ENCODE results near the gene TRIM59.

Gene TRIM59

DNA sequence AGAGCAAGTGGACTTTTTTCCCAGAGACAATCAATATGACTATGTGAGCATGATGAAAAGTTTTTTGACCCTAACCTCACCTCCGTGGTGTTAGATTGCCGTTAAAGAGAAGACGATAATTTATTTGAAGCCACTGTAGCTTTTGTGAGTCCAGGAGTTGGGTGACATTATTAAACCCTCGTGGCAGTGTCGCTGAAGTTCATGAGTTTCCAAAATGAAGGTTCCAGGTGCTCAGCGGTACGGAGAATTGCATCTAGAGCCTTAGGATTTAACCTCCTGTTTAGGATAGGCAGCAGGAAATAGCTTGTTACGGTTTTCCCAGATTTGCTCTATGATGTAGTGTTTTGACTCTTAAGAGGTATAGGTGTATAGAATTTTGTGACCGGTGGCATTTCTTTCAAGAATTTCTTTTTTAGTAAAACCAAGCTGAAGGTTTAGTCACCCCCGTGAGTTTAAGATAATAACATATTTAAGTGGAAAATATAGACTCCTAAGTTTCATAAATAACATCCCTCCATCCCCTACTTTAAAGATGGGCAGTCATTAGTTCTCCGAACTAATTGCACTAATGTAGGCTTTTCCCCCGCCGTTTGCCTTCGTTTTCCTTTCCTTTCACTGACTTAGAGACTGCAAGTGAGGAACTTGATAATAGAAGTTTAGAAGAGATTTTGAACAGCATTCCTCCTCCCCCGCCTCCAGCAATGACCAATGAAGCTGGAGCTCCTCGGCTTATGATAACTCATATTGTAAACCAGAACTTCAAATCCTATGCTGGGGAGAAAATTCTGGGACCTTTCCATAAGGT is 48.1 kb downstream of the TRIM59 start:
- peak; percentile 12 for DNase-seq

DNA sequence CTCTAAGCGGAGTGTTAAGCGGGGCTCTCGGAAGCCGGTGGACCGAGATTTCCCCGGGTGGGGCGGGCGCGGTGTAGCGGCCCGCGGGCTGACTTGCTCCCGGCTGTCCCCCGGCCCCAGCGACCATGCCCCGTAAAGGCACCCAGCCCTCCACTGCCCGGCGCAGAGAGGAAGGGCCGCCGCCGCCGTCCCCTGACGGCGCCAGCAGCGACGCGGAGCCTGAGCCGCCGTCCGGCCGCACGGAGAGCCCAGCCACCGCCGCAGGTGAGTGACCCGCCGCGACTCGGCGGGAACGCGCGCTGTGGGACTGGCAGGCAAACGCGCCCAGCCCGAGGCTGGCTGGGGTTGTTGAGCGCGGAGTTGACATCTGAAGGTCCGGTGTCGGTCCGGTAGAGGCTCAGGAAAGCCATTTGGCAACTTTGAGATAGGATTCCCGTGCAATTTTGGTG is 48.9 kb downstream of the TRIM59 start:
- peak; percentile 37 for DNase-seq

DNA sequence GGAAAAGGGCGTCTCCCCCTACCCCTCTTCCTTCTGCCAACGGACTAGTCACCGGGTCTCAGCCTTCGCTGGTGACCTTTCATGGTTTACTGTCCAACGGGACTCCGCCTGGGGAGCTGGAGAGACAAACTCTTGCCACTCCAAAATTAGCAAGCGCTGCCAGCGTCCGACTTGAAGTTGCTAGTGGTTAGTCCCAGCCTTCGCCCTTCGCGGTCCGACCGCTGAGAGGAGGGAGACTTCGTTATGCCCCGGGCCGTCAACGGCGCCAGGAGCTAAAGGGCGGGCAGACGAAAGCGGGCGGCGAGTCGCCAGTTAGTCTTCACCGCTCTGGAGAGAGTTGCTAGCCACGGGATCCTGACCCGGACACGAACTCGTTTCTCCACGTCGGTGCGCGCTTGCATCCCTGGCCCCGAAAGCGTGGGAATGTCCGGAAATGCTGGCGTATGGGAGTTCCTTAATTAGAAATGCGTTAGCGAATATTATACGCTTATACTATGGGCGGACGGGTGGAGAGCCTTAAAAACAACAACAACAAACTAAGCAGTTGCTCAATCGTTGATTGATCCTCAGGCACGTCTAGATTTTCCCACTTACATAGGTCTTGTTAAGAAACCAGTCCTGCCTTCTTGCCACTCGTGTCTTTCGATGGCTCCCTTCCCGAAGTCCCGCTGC is 49.4 kb downstream of the TRIM59 start:
- DNase-seq: peak; percentile 56

DNA sequence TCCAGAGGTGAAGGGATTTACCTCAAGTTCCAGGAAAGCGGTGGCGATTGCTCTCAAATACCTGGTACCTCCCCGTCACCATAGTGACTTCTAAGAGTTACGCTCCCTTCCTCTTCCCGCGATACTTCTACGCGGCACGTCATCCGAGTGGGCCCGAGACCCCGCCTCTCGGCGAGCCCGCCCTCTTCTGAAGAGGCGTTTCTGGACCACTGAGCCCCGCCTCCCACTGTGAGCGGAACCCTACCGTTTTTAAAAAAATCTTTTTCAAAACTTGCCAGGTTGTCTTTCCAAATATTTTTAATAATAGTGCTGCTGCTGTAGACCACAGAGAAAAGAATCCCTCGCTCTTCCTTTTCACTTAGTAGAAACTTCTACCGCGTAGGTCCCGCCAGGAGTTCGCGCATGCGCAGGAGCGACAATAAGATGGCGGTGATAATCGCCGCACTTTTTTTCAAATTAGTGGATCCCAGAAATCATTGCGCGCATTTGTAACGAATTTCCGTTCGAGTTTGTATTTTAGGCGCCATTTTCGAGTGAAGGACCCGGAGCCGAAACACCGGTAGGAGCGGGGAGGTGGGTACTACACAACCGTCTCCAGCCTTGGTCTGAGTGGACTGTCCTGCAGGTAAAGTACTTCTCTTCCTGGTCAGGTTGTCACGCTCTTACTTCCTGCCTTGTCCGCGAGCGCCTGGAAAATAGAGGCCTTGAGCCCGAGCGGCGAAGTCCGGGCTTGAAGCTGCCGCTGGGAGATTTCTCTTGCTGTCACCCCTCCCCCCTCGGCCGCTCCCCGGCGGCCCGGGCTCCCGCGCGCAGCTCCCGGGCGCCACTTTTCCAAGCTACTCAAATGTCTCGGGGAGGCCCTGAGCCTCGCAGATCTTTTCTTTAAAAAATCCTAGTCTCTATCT is 50.2 kb downstream of the TRIM59 start, which contains the start of the genes IFT80 and SMC4:
Gene IFT80 (minus strand): TSS at position 101 of the 905 bp plus-strand sequence. CDS start 14,625 bp downstream, outside the sequence.
Gene SMC4 (plus strand): TSS at position 526 of the 905 bp plus-strand sequence. CDS start 1,177 bp downstream, outside the sequence.
- DNase-seq: peak; percentile 96

DNA sequence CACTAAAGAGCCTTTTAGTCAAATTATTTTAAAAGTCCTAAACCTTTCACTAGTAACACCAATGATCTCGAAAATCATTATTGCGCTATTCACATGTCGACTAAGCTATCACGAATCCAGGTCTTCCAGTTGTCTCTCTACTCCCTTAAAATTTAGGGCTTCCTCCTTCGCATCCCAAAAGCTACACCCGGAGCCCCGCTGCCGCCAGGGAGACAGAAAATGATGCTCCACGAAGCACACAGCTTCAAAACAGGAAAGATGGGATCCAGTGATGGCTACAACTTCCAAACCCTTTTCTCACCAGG is 50.8 kb downstream of the TRIM59 start:
- DNase-seq: no peak

DNA sequence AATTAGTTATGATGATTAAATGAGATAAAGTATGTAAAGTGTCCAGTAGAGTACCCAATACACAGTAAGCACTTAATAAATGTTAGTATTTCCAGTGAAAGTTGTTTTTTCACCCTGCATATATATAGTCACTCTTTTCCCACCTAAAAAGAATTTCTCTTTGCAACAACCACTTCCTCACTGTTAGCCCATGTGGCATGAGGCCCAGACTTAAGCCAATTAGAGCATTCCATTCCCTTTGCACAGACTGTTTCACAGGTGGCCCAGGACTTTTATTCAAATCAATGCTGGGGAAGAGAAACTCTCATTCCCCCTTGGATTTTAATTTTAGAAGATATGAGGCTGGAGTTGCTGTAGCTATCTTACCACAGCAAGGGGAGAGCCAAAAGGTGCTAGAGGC is 54.3 kb downstream of the TRIM59 start:
- no peak for DNase-seq

DNA sequence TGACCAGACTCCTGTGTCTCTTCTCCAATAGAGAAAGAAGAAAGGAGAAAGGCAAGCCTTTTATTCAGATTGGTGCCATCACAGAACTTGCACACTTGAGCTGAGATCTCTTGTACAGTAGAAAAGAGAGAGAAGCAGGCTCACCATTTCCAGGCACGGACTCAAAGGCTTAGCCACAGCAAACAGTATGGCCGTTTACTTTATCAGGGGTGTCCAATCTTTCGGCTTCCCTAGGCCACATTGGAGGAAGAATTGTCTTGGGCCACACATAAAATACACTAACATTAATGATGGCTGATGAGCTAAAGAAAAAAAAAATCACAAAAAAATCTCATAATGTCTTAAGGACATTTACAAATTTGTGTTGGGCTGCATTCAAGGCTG is 55.6 kb downstream of the TRIM59 start:
- DNase-seq: no peak

DNA sequence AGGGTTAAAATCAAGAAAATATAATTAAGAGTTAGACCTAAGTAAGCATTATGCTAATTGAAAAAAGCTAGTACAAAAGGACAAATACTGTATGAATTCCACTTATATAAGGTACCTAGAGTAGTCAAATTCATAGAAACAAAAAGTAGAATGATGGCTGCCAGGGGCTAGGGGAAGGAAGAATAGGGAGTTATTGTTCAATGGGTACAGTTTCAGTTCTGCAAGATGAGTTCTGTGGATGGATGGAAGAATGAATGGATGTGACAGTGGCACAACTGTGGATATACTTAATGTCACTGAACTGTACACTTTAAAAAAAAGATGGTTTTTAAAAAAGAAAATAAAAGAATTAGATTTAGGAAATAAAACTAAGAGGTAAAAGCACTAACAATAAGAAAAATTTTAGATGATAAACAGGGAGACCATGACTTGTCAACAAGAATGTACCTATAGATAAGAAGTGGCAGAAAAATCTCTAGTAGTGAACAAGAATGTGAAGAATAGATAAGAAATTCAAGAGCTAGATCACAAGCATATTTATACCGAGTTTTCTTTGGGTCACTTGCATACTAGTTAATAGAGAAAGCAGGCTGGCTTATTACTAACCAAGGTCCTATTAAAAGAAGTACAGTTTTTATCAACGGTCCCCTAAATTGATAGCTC is 56.1 kb downstream of the TRIM59 start:
- no peak for DNase-seq

DNA sequence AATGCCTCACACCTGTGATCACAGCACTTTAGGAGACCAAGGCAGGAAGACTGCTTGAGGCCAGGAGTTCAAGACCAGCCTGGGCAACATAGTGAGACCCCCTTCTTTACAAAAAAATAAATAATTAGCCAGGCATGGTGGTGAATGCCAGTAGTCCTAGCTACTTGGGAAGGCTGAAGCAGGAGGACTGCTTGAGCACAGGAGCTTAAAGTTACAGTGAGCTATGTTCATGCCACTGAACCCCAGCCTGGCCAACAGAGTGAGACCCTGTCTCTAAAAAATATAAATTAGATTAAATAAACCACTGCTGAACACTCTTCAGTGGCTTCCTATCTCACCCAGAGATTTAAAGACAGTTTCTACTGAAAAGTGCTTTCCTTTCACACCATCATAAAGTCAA is 56.8 kb downstream of the TRIM59 start:
- no peak for DNase-seq

DNA sequence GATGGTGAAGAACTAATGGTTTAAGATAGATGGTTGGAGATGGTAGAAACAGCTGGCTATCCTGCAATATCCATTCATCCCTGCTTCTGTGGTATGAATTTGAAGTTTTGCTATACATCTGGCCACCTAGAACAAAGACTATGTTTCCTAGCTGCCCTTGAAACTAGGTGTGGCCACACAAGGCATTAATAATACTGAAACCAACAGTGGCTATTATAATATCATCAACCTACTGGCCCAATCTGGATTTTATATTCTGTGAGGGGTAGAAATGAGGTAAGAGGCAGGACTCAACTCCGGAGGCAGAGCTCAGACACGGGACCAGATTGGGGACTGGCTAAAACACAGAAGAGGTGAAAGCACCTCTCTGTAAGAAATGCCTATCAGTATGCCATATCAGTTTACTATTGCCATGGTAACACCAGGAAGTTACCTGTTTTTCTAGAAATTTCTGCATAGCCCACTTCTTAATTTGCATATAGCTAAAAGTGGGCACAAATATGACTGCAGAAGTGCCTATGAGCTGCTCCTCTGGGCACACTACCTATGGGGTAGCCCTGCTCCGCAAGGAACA is 58.9 kb downstream of the TRIM59 start:
- DNase-seq: no peak

Measured in stimulated activated CD4-positive, alpha-beta T cell treated with anti-CD3 and anti-CD28 coated beads, Interleukin-15, amount 100 ng/mL, for 24 hours (primary cell).